Breast epithelium (tissue), 3 donors: ENCODE results near the gene PKD2.

Experiments used
- CTCF ChIP-seq, 3 donors: fragments of 450-650 bp; IDR thresholded peaks; one replicate each; pipeline ENCODE4 v1.5.1; 2016 to 2017; ENCODE audit warnings: antibody characterized with exemption in 3 of 3, mild to moderate bottlenecking in 3 of 3, moderate library complexity in 3 of 3
- POLR2A ChIP-seq: fragments of 450-650 bp; IDR thresholded peaks from one replicate; pipeline ENCODE4 v1.6.1; 2016; ENCODE audit warnings: antibody characterized with exemption, mild to moderate bottlenecking, moderate library complexity

GRCh38 chr4:88009871-88010270 is 2.4 kb downstream of the PKD2 start:
- TF ChIP-seq POLR2A (no peak), CTCF (IDR thresholded peaks at IDR 0.05) (no peak)
